Amygdala (tissue), 56 donors: Measurements from ENCODE around the gene GAREM2.

ENCODE experiments used
- DNase-seq, 56 donors: peaks; one replicate each; lab custom pipeline; 2025; lab: John Stamatoyannopoulos, UW

Gene GAREM2

GRCh38 chr2:26224095-26224494, 51.2 kb downstream of the GAREM2 start:
- DNase-seq, result no peak

- no peak for DNase-seq
Measured at GRCh38 chr2:26229595-26229994, 56.7 kb downstream of the GAREM2 start.

- DNase-seq, result no peak
Measured at GRCh38 chr2:26230806-26231205, 57.9 kb downstream of the GAREM2 start.

GRCh38 chr2:26235089-26235488, 62.2 kb downstream of the GAREM2 start:
- DNase-seq, result no peak

- DNase-seq, result no peak
Measured at GRCh38 chr2:26237868-26238267, 65.0 kb downstream of the GAREM2 start.

- no peak for DNase-seq
Measured at GRCh38 chr2:26238311-26238958, 65.5 kb downstream of the GAREM2 start.
